Fibroblast of lung (primary cell): ENCODE measurements around the gene UQCRH. TPM values are rescaled to one million over a fixed set of nuclear protein-coding genes. Genes with fewer than 3 reads are reported as not detected.

Source experiments
- DNase-seq, 2 donors: peaks; one replicate each; pipeline versions ENCODE4 v3.0.0 to v3.0.0-alpha.2; 2010; ENCODE audit warnings: low read depth in 2 of 2
- H2AFZ ChIP-seq: 2 replicates; pipeline ENCODE4 v1.5.1; 2012; ENCODE audit warnings: low read length, control low read depth, inconsistent platforms
- H3K27ac ChIP-seq: 2 replicates; pipeline ENCODE4 v1.5.1; 2011; ENCODE audit warnings: low read length, control low read depth; ENCODE audit not compliant: insufficient read depth
- H3K27me3 ChIP-seq: 2 replicates; pipeline ENCODE4 v1.5.1; 2011; ENCODE audit warnings: mild to moderate bottlenecking, low read length; ENCODE audit not compliant: control insufficient read depth, insufficient read depth
- H3K36me3 ChIP-seq: 2 replicates; pipeline ENCODE4 v1.5.1; 2011; ENCODE audit warnings: low read length; ENCODE audit not compliant: control insufficient read depth, insufficient read depth
- H3K4me1 ChIP-seq: 2 replicates; pipeline ENCODE4 v1.5.1; 2011; ENCODE audit warnings: low read length; ENCODE audit not compliant: control insufficient read depth, insufficient read depth; ENCODE audit errors: extremely low read depth
- H3K4me2 ChIP-seq: 2 replicates; pipeline ENCODE4 v1.5.1; 2011; ENCODE audit warnings: low read length, control low read depth; ENCODE audit not compliant: insufficient read depth; ENCODE audit errors: extremely low read depth
- H3K4me3 ChIP-seq, 4 experiments: fragments of 200-600 bp in 1 of 4; sonication (generic) in 1 of 4; replicated peaks in 1 of 4; 2 replicates each; pipeline ENCODE4 v1.5.1; 2011 to 2016; ENCODE audit warnings: low read length in 4 of 4, low read depth in 3 of 4, mild to moderate bottlenecking in 3 of 4, control low read depth in 2 of 4, inconsistent platforms in 1 of 4, mixed read lengths in 1 of 4; ENCODE audit not compliant: insufficient read depth in 1 of 4; ENCODE audit errors: control extremely low read depth in 1 of 4
- H3K79me2 ChIP-seq: 2 replicates; pipeline ENCODE4 v1.5.1; 2012; ENCODE audit warnings: mild to moderate bottlenecking, low read length, inconsistent platforms; ENCODE audit not compliant: control insufficient read depth, insufficient read depth
- H3K9ac ChIP-seq: 2 replicates; pipeline ENCODE4 v1.5.1; 2011; ENCODE audit warnings: mild to moderate bottlenecking, low read length, control low read depth; ENCODE audit not compliant: insufficient read depth
- H3K9me3 ChIP-seq: 2 replicates; pipeline ENCODE4 v1.5.1; 2012; ENCODE audit warnings: low read depth, low read length; ENCODE audit not compliant: control insufficient read depth, insufficient read depth
- H4K20me1 ChIP-seq: 2 replicates; pipeline ENCODE4 v1.5.1; 2011; ENCODE audit warnings: low read length; ENCODE audit not compliant: control insufficient read depth, insufficient read depth; ENCODE audit errors: extremely low read depth
- EZH2 ChIP-seq: IDR thresholded peaks from 2 replicates; pipeline ENCODE4 v1.5.1; 2012; ENCODE audit warnings: low read length, control low read depth, mild to moderate bottlenecking; ENCODE audit errors: missing control alignments
- polyA minus RNA-seq: library from RNA; depleted of rRNA, polyadenylated mRNA; stranded (reverse); fragments of >200 nt; gene quantifications from 2 replicates; pipeline ENCODE4 v1.2.3, GENCODE V29; 2011; ENCODE audit warnings: low replicate concordance
- polyA plus RNA-seq, 2 donors: library from polyadenylated mRNA; depleted of rRNA in 1 of 2; stranded (reverse) in 1 of 2; unstranded in 1 of 2; fragments of >200 nt; gene quantifications; 2 replicates each; pipeline ENCODE4 v1.2.1, GENCODE V29; 2011 to 2012; ENCODE audit warnings: missing spikeins in 1 of 2
- total RNA-seq: library from RNA; depleted of rRNA; stranded (reverse); fragments of >200 nt; gene quantifications from 2 replicates; pipeline ENCODE4 v1.2.1, GENCODE V29; 2014
- TF ChIP-seq, protein P1 (sequence below), 2 donors: IDR thresholded peaks in 1 of 2; conservative IDR thresholded peaks in 1 of 2; 1 replicate in 1 of 2; 2 replicates in 1 of 2; pipeline ENCODE4 v1.5.1; 2011 to 2012; ENCODE audit warnings: low read length in 2 of 2, control low read depth in 1 of 2, inconsistent platforms in 1 of 2, low read depth in 1 of 2, mild to moderate bottlenecking in 1 of 2

The UQCRH gene
- total RNA-seq (370 and 447 TPM in 2 replicates), polyA plus RNA-seq (514 and 706 TPM in 2 replicates), polyA minus RNA-seq (16.7 and 32.1 TPM in 2 replicates)
- polyA plus RNA-seq (2012) = 493 and 597 TPM in 2 replicates

DNA sequence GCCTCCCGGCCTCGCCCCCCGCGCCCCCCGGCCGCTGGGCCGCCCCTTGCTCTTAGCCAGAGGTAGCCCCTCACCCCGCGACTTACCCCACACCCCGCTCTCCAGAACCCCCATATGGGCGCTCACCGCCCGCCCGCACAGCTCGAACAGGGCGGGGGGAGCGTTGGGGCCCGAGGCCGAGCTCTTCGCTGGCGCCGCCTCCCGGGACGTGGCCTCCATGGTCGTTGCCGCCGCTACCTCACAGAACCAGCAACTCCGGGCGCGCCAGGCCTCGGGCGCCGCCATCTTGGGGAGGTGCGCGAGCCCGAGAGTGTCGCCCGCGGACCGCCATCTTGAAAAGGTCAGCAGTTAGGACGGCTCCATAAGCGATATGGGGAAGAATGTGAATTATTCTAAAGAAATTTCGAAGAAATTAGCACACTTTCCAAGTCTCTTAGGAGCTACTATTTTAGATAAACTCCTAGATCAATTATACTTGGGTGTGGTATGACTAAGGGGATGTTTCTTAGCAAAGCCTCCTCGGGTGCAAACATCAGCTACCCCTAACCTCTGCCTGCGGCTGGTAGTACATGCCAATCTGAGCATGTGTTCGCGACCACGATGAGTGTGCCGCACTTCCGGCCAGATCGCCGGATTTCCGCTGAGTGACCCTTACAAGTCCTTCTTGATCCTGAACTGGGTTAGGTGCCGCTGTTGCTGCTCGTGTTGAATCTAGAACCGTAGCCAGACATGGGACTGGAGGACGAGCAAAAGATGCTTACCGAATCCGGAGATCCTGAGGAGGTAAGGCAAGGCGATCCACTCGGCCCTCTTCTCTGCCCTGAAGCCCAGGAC lies at the start of gene UQCRH, which contains the start of gene LRRC41:
TSS of gene UQCRH (plus strand) at position 661 of the 834 bp plus-strand sequence. CDS start at position 730, 69 bp downstream.
TSS of gene LRRC41 (minus strand) at position 579 of the 834 bp plus-strand sequence. CDS start at position 285, 294 bp downstream.
- no peak for TF ChIP-seq EZH2
- TF ChIP-seq, protein P1, sequence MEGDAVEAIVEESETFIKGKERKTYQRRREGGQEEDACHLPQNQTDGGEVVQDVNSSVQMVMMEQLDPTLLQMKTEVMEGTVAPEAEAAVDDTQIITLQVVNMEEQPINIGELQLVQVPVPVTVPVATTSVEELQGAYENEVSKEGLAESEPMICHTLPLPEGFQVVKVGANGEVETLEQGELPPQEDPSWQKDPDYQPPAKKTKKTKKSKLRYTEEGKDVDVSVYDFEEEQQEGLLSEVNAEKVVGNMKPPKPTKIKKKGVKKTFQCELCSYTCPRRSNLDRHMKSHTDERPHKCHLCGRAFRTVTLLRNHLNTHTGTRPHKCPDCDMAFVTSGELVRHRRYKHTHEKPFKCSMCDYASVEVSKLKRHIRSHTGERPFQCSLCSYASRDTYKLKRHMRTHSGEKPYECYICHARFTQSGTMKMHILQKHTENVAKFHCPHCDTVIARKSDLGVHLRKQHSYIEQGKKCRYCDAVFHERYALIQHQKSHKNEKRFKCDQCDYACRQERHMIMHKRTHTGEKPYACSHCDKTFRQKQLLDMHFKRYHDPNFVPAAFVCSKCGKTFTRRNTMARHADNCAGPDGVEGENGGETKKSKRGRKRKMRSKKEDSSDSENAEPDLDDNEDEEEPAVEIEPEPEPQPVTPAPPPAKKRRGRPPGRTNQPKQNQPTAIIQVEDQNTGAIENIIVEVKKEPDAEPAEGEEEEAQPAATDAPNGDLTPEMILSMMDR (conservative IDR thresholded peaks at IDR 0.05 in 1 of 2, IDR thresholded peaks at IDR 0.05 in 1 of 2; ENCODE audit: low read depth in 1 of 2, low read length in 2 of 2) = no peak
- H2AFZ ChIP-seq = peak within 1 kb of the TSS; percentile 78
- H3K36me3 ChIP-seq = no peaks in the 10 kb centered on the region
- peaks cover 9% of the 10 kb centered on the region for H3K4me1 ChIP-seq
- peak; percentile 98 to 99 for DNase-seq
- H3K9ac ChIP-seq = peak within 1 kb of the TSS; percentile 97
- H3K4me3 ChIP-seq = peak within 1 kb of the TSS; percentile 73 to 98 (median 84)
- H3K27ac ChIP-seq = peak within 1 kb of the TSS; percentile 97
- H3K79me2 ChIP-seq = peaks cover 93% of the 10 kb centered on the region
- H3K27me3 ChIP-seq = no peaks in the 10 kb centered on the region
- no peaks in the 10 kb centered on the region for H4K20me1 ChIP-seq
- H3K9me3 ChIP-seq = no peaks in the 10 kb centered on the region
- peak within 1 kb of the TSS; percentile 98 for H3K4me2 ChIP-seq

DNA sequence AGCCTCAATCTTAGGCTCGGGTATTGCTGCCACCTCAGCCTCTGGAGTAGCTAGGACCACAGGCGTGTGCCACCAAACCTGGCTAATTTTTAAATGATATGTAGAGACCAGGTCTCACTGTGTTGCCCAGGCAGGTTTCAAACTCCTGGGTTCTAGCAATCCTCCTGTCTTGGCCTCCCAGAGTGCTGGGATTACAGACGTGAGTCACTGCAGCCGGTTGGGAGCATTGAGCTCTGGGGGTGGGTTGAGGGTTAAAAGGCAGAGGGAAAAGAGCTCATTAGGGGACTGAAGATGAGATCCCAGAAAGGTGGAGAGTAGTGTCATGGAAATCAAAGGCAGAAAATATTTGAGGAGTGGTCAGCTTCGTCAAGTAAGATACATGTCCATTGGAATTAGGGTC lies 48.8 kb upstream of the UQCRH start:
- TF ChIP-seq, protein P1 (conservative IDR thresholded peaks at IDR 0.05 in 1 of 2, IDR thresholded peaks at IDR 0.05 in 1 of 2; ENCODE audit: low read depth in 1 of 2, low read length in 2 of 2) = no peak
- no peak for TF ChIP-seq EZH2
- no peaks in the 10 kb centered on the region for H3K4me1 ChIP-seq
- H3K9ac ChIP-seq = no peak overlapping the region
- no peaks in the 10 kb centered on the region for H3K27me3 ChIP-seq
- no peaks in the 10 kb centered on the region for H4K20me1 ChIP-seq
- H3K9me3 ChIP-seq = no peaks in the 10 kb centered on the region
- no peaks in the 10 kb centered on the region for H3K79me2 ChIP-seq
- no peak overlapping the region for H3K4me3 ChIP-seq
- H2AFZ ChIP-seq = no peak overlapping the region
- DNase-seq = no peak
- peaks cover 2% of the 10 kb centered on the region for H3K36me3 ChIP-seq
- no peak overlapping the region for H3K4me2 ChIP-seq
- H3K27ac ChIP-seq = no peak overlapping the region

DNA sequence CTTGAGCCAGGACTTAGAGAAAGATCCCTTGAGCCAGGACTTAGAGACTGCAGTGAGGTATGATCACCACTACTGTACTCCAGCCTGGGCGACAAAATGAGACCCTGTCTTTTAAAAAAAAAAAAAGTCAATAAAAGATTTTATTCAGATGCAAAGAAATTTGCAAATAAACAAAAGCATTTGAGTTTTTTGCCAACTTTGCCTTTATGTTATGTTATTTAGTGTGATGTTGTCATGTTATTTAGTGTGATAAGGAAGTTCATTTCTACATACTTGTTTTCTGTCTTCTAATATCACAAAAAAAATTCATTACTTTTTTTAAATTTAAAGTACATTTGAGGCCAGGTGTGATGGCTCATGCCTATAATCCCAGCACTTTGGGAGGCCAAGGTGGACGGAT lies 47.0 kb upstream of the UQCRH start:
- TF ChIP-seq, protein P1 (conservative IDR thresholded peaks at IDR 0.05 in 1 of 2, IDR thresholded peaks at IDR 0.05 in 1 of 2; ENCODE audit: low read depth in 1 of 2, low read length in 2 of 2) = no peak
- no peak for TF ChIP-seq EZH2
- H3K79me2 ChIP-seq = no peaks in the 10 kb centered on the region
- no peaks in the 10 kb centered on the region for H3K4me1 ChIP-seq
- no peaks in the 10 kb centered on the region for H3K27me3 ChIP-seq
- H3K9me3 ChIP-seq = no peaks in the 10 kb centered on the region
- no peak overlapping the region for H3K27ac ChIP-seq
- H3K9ac ChIP-seq = no peak overlapping the region
- no peak overlapping the region for H3K4me3 ChIP-seq
- H3K4me2 ChIP-seq = no peak overlapping the region
- no peaks in the 10 kb centered on the region for H4K20me1 ChIP-seq
- no peak for DNase-seq
- no peak overlapping the region for H2AFZ ChIP-seq
- H3K36me3 ChIP-seq = peaks cover 4% of the 10 kb centered on the region
